AG08396 (cell line): ENCODE measurements around the gene PRKG1.
A peak's percentile ranks its signal among the peaks of the same experiment; 100 is the strongest.

Source experiments
- DNase-seq: peaks from one replicate; pipeline ENCODE4 v3.0.0; 2012; ENCODE audit warnings: low spot score, mixed read lengths

PRKG1 gene

GRCh38 chr10:51886438-51887068, 812.3 kb downstream of the PRKG1 start:
- peak; percentile 21 for DNase-seq

GRCh38 chr10:51888263-51888662, 814.0 kb downstream of the PRKG1 start:
- no peak for DNase-seq

- no peak for DNase-seq
Observed at GRCh38 chr10:51892313-51892712, 818.0 kb downstream of the PRKG1 start.

- peak; percentile 4 for DNase-seq
Observed at GRCh38 chr10:51892965-51893658, 818.8 kb downstream of the PRKG1 start.

- DNase-seq: peak; percentile 21
Observed at GRCh38 chr10:51894771-51895578, 820.7 kb downstream of the PRKG1 start.

GRCh38 chr10:51896849-51897248, 822.6 kb downstream of the PRKG1 start:
- DNase-seq: peak; percentile 8

- DNase-seq: no peak
Observed at GRCh38 chr10:51897560-51897959, 823.3 kb downstream of the PRKG1 start.

- no peak for DNase-seq
Observed at GRCh38 chr10:51900180-51900579, 825.9 kb downstream of the PRKG1 start.

GRCh38 chr10:51903675-51904074, 829.4 kb downstream of the PRKG1 start:
- DNase-seq: no peak

- DNase-seq: no peak
Observed at GRCh38 chr10:51905032-51905431, 830.7 kb downstream of the PRKG1 start.

- DNase-seq: no peak
Observed at GRCh38 chr10:51907361-51907760, 833.1 kb downstream of the PRKG1 start.

- no peak for DNase-seq
Observed at GRCh38 chr10:51910189-51910588, 835.9 kb downstream of the PRKG1 start.

- DNase-seq: no peak
Observed at GRCh38 chr10:51910596-51910995, 836.3 kb downstream of the PRKG1 start.

GRCh38 chr10:51911723-51912122, 837.4 kb downstream of the PRKG1 start:
- DNase-seq: no peak

- DNase-seq: no peak
Observed at GRCh38 chr10:51915031-51915542, 840.8 kb downstream of the PRKG1 start.

GRCh38 chr10:51918440-51918839, 844.2 kb downstream of the PRKG1 start:
- DNase-seq: no peak

- no peak for DNase-seq
Observed at GRCh38 chr10:51918884-51919325, 844.6 kb downstream of the PRKG1 start.

- no peak for DNase-seq
Observed at GRCh38 chr10:51920672-51921071, 846.4 kb downstream of the PRKG1 start.

- DNase-seq: no peak
Observed at GRCh38 chr10:51924359-51924758, 850.1 kb downstream of the PRKG1 start.

- DNase-seq: no peak
Observed at GRCh38 chr10:51926337-51926736, 852.0 kb downstream of the PRKG1 start.

- DNase-seq: no peak
Observed at GRCh38 chr10:51928162-51928561, 853.9 kb downstream of the PRKG1 start.

- no peak for DNase-seq
Observed at GRCh38 chr10:51932530-51932929, 858.2 kb downstream of the PRKG1 start.

GRCh38 chr10:51934373-51934772, 860.1 kb downstream of the PRKG1 start:
- no peak for DNase-seq
